HG03354 (cell line): ENCODE data around the gene FAM20B.
"Not testable (repeated sequence)": the region's sequence is repeated elsewhere in the genome, so short reads cannot be mapped to it uniquely, and the experiment has no call there.

ENCODE experiments used
- ATAC-seq: cut with Tn5 transposase; IDR thresholded peaks from one replicate; pipeline ENCODE4 v1.9.1; 2021; ENCODE audit warnings: mild to moderate bottlenecking; ENCODE audit not compliant: unreplicated experiment, poor library complexity, severe bottlenecking

The FAM20B gene

DNA sequence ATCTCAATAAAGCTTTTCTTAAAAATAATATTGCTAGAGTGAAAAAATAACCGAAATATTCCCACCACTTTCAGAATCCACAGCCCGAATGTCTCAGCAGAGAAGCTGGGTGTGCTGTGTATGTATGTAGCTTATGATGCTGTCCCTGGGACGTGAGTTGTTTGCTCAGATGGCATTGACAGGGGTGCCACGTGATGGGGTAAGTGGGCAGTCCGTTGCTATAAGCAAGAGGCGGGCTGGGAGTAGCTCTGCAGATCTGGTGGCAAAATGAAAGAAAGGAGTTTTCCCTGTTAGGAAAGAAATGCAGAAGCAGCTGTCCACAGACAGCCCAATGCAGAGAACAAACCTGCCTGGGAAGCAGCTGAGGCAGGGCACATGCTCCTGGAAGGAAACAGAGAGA lies 3.8 kb upstream of the FAM20B start:
- no peak for ATAC-seq

DNA sequence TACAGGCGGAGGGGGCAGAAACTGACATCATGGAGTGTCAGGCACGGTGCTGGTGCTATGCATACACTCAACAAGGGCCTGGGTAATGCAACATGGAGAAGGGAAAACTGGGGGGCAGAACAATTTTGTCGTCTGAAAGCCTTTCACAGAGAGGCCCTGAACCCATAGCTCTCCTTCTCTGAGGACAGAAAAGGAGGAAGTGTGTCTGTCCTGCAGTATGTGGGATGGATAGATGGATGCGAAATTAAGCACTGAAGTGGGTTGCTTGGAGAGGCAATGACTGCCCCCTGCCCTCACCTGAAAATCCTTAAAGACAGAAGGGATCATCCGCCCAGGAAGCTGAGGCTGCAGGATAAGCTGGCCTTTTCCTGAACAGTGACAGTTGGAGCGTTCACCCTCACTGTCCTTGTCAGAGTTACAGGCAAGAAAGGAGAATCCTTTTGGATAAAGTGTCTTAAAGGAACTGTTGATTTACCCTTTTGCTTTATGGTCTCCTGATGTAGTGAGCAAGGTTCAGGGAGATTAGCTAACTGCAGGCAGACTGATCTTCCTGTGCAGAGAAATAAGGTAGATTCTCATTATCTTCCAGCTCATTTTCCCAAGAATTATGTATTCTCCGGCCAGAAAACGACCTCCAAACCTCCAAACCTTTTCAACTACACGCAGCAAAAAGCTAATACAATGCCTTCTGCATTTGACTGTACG lies 1.6 kb upstream of the FAM20B start:
- no peak for ATAC-seq

DNA sequence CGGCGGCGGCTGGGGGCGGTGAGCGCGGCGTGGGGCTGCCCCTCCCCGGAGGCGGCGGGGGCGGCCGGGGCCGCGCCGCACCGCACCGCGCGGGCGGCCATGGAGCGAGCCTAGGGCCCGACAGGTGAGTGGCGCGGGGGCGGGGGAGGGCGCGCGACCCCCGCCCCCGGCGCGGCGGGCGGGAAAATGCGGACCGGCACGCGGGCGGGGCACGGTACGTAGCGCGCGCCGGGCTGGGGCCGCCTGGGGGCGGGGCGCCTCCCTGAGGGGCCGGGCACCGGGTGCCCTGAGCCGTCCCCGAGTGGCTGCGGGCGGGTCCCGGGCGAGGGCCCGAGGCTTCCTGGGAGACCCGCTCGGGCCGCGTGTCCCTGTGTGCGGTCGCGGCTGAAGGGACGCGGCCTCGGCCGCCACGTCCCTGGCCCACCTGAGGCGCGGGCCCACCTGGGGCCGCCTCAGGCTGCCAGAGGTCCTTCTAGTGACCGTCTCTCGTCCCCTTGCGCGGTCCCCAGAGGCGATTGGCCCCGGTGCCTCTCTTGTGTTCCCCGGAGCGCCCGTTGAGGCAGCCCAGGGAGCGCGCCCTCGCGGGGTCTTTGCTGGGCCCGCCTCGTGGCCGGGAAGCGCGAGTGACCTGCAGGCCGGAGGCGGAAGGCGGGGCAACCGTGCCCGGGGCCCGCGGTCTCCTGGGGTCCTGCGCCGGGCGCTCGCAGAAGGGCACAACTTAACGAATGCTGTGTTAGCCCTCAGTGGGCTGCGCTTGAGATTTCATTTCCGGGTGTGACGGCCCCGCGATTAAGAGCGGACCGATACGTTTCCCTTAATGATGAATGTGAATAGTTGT lies 500 bp downstream of the FAM20B start:
- peak; percentile 82 for ATAC-seq

GRCh38 chr1:179026813-179027669 lies 1.3 kb downstream of the FAM20B start:
- no peak for ATAC-seq

GRCh38 chr1:179029321-179029759 lies 3.6 kb downstream of the FAM20B start:
- ATAC-seq: no peak

GRCh38 chr1:179030130-179030529 lies 4.4 kb downstream of the FAM20B start:
- ATAC-seq: no peak

GRCh38 chr1:179030683-179031082 lies 5.0 kb downstream of the FAM20B start:
- ATAC-seq: no peak

DNA sequence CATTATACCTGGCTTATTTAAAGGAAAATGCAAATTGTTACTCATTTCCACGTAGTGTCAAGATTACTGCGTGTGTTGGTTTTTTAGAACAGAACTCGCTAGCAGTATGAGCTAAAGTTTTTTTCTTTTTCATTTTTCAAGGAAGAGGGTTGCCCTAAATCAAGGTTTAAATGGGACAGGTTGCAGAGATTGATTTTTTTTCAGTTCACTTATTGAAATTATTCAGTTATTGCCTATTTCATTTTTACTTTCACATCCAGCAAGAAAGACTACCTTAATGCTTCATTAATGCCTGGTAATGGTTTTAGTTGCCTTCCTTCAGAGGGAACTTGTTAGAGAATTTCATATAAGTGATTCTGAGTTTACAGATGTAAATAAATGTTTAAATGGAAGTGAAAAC lies 5.6 kb downstream of the FAM20B start:
- no peak for ATAC-seq

- ATAC-seq: no peak
Observed at GRCh38 chr1:179031855-179032513, 6.3 kb downstream of the FAM20B start.

DNA sequence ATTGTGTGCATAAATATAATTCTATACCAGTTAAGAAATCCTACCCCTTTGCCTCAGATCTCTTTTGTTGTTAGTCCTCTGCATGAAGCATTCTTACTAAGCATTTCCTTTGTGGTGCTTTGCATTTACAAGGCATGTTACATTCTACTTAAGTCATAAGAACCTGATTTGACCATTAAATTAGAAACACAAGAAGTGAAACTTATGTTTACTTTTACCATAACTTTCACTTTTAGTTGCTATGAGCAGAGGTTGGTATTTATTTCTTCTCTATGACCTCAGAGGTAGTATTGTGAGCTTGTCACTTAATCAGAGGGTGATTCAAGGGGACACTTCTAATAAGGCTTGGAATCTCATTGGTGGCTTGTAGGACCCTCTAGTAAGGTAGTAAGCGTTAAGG lies 9.0 kb downstream of the FAM20B start:
- ATAC-seq: peak; percentile 85

DNA sequence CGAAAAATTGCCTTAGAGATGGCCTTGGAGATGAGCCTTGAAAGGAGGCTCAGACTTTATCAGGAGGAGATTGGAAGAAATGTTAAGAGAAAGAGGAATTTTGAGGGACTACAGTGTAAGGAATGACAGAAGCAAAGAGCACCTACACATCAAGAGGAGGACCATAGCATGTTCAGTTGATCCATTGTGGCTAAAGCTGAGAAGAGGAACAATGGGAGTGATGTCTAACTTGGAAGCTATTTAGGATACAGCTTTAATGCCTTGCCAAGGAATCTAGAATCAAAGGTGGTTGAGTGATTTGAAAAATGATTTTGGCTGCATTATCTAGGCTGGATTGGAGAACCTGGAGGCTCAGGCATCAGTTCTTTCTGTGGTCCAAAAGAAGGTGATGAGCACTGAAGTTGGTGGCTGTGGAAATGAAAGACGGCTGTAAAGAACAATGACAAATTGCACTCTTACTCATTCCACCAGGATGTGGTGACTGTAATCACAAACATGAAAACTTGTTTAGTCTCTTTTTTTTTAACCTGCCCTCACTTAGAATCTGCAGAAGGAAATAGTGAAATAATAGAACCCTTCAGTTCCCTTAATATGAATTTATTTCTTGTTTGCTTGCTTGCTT lies 11.3 kb downstream of the FAM20B start:
- peak; percentile 52 for ATAC-seq

DNA sequence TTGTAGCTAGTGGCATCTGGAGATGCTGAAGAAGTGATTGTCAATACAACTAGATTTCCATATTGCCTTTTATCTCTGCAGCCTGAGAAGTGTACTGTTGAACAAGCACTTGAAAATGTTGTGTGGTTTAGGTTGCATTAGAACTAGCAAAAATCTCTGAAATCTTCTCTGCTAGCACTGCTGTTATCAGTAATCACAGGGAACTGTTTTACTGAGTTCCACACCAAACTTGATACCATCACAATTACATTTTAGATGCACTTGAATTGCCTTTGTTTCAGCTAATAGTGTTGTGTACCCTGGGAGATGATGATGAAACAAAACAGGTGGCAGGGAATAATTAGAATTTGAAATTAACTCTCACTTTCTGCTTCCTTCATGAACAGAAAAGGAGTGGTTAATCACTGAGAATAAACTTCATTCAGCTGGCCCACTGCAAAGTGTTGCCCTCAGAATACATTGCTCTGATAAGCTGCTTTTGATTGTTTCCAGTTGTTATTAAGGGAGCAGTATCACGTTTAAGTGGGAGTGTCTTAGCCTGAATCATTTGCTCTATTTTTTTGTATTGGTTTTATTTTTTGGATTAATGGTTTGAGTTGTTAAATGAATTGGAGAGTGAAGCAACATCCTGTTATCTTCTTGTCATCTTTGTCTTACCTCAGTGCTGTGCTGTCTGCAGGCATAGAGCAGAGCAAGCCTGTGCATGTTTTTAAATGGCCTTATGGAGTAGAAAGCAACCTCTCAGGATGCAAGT lies 13.0 kb downstream of the FAM20B start:
- ATAC-seq: no peak

- not testable (repeated sequence) for ATAC-seq
Observed at GRCh38 chr1:179039502-179040174, 13.9 kb downstream of the FAM20B start.

- not testable (repeated sequence) for ATAC-seq
Observed at GRCh38 chr1:179040175-179040551, 14.5 kb downstream of the FAM20B start.

GRCh38 chr1:179042087-179042486 lies 16.4 kb downstream of the FAM20B start:
- no peak for ATAC-seq

DNA sequence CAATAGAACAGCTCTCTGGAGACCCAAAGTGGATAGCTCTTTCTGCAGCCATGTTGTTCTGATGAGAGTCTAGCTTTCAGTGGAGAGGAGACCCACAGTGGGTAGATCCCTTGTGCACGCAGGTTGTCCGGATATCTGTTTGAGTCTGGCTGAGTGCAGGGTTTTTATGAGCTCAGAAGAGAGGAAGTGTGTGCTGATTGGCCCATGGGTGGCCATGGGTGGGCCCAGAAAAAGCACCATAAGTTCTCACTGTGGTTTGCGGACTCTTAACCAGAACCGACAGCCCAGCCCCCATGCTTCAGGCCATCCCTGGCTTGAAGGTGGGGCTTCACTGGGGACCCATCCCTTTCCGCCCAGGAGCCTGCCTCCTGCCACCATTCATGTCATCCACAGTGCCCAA lies 17.0 kb downstream of the FAM20B start:
- ATAC-seq: no peak

DNA sequence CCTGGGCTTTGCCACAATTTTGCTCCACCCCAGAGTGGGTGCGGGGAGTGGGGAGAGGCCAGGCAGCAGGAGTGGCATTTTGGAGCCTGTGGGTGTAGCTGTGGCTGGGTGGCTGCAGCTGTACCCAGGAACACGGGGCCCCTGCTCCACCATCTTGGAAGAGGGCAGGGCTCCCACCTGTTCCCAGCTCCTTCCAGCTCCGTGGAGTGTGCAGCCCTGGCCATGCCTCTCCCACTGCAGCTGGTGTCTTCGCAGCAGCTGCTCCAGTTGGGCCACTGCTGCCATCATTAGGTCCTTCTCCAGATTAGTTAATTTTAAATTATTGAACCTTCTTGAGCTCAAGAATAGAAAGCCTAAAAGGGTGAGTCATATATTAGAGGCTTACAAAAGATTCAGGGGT lies 17.6 kb downstream of the FAM20B start:
- no peak for ATAC-seq

GRCh38 chr1:179043907-179044306 lies 18.2 kb downstream of the FAM20B start:
- no peak for ATAC-seq
